CD4-positive, alpha-beta T cell treated with Interleukin-2 at 100 ng/mL for 4 hours (primary cell): ENCODE results near the gene CRLF2.
"Not testable (repeated sequence)": the region's sequence is repeated elsewhere in the genome, so short reads cannot be mapped to it uniquely, and the experiment has no call there.

Experiments
- DNase-seq: peaks from one replicate; pipeline ENCODE4 v3.0.0-alpha.2; 2020; ENCODE audit warnings: low spot score

The CRLF2 gene

GRCh38 chrX:1212532-1212931, at the start of gene CRLF2:
TSS of gene CRLF2 (minus strand) at chrX:1212649. CDS start at chrX:1212634, 15 bp downstream.
- DNase-seq = peak; percentile 57

- not testable (repeated sequence) for DNase-seq
Observed at GRCh38 chrX:1261771-1262170, 49.3 kb upstream of the CRLF2 start.

GRCh38 chrX:1261285-1261684, 48.8 kb upstream of the CRLF2 start:
- no peak for DNase-seq

GRCh38 chrX:1252861-1253260, 40.4 kb upstream of the CRLF2 start:
- no peak for DNase-seq

GRCh38 chrX:1249101-1249887, 36.8 kb upstream of the CRLF2 start:
- DNase-seq = peak; percentile 46

GRCh38 chrX:1248331-1249061, 36.0 kb upstream of the CRLF2 start:
- peak; percentile 19 for DNase-seq

- peak; percentile 83 for DNase-seq
Observed at GRCh38 chrX:1246816-1247215, 34.4 kb upstream of the CRLF2 start.

- DNase-seq = peak; percentile 18
Observed at GRCh38 chrX:1244164-1245076, 32.0 kb upstream of the CRLF2 start.

GRCh38 chrX:1242891-1243402, 30.5 kb upstream of the CRLF2 start:
- peak; percentile 42 for DNase-seq

- not testable (repeated sequence) for DNase-seq
Observed at GRCh38 chrX:1240551-1240950, 28.1 kb upstream of the CRLF2 start.

GRCh38 chrX:1239681-1240142, 27.3 kb upstream of the CRLF2 start:
- peak; percentile 23 for DNase-seq

- no peak for DNase-seq
Observed at GRCh38 chrX:1231850-1232465, 19.5 kb upstream of the CRLF2 start.

- DNase-seq = not testable (repeated sequence)
Observed at GRCh38 chrX:1228101-1228500, 15.7 kb upstream of the CRLF2 start.

- DNase-seq = no peak
Observed at GRCh38 chrX:1226249-1226648, 13.8 kb upstream of the CRLF2 start.

- DNase-seq = no peak
Observed at GRCh38 chrX:1224954-1225353, 12.5 kb upstream of the CRLF2 start.

- DNase-seq = no peak
Observed at GRCh38 chrX:1223242-1223600, 10.8 kb upstream of the CRLF2 start.

GRCh38 chrX:1222531-1223241, 10.2 kb upstream of the CRLF2 start:
- DNase-seq = no peak

- DNase-seq = no peak
Observed at GRCh38 chrX:1221296-1221845, 8.9 kb upstream of the CRLF2 start.

GRCh38 chrX:1218286-1218685, 5.8 kb upstream of the CRLF2 start:
- no peak for DNase-seq

- DNase-seq = no peak
Observed at GRCh38 chrX:1215123-1215823, 2.8 kb upstream of the CRLF2 start.
